H9 (cell line): Measurements from ENCODE around the gene FRYL. TPM values are rescaled to one million over a fixed set of nuclear protein-coding genes. Genes with fewer than 3 reads are reported as not detected.

Experiments used
- DNase-seq: peaks from one replicate; pipeline ENCODE4 v3.0.0-alpha.2; 2017
- H2AFZ ChIP-seq: one replicate; pipeline ENCODE4 v1.6.1; 2013; ENCODE audit warnings: mild to moderate bottlenecking, low read length, control low read depth, moderate library complexity
- H2AK5ac ChIP-seq: 2 replicates; pipeline ENCODE4 v1.6.1; 2013; ENCODE audit warnings: low read length, control low read depth, mixed read lengths; ENCODE audit not compliant: insufficient read length
- H2BK120ac ChIP-seq: one replicate; pipeline ENCODE4 v1.6.1; 2013; ENCODE audit warnings: low read depth, mild to moderate bottlenecking, low read length, control low read depth, inconsistent platforms; ENCODE audit not compliant: poor library complexity, severe bottlenecking
- H2BK12ac ChIP-seq: 2 replicates; pipeline ENCODE4 v1.6.1; 2013; ENCODE audit warnings: low read length, control low read depth, mixed read lengths, low read depth; ENCODE audit not compliant: insufficient read length
- H2BK15ac ChIP-seq: 2 replicates; pipeline ENCODE4 v1.6.1; 2013; ENCODE audit warnings: low read depth, low read length, control low read depth
- H2BK20ac ChIP-seq: one replicate; pipeline ENCODE4 v1.6.1; 2013; ENCODE audit warnings: low read depth, mild to moderate bottlenecking, low read length, control low read depth, inconsistent platforms; ENCODE audit not compliant: poor library complexity, severe bottlenecking
- H2BK5ac ChIP-seq: 2 replicates; pipeline ENCODE4 v1.6.1; 2013; ENCODE audit warnings: low read length, control low read depth, mixed read lengths; ENCODE audit not compliant: insufficient read length
- H3K14ac ChIP-seq: 2 replicates; pipeline ENCODE4 v1.6.1; 2013; ENCODE audit warnings: low read length, control low read depth; ENCODE audit not compliant: insufficient read depth
- H3K18ac ChIP-seq: 2 replicates; pipeline ENCODE4 v1.6.1; 2013; ENCODE audit warnings: low read depth, mild to moderate bottlenecking, mixed read lengths, low read length, control low read depth; ENCODE audit not compliant: insufficient read length
- H3K23ac ChIP-seq: 2 replicates; pipeline ENCODE4 v1.6.1; 2013; ENCODE audit warnings: low read length, control low read depth, mixed read lengths, low read depth; ENCODE audit not compliant: insufficient read length
- H3K23me2 ChIP-seq: 2 replicates; pipeline ENCODE4 v1.6.1; 2013; ENCODE audit warnings: low read depth, mild to moderate bottlenecking, mixed read lengths, low read length, control low read depth; ENCODE audit not compliant: insufficient read length, poor library complexity, severe bottlenecking
- H3K27ac ChIP-seq: 2 replicates; pipeline ENCODE4 v1.5.1; 2013; ENCODE audit warnings: low read length, control low read depth, mixed read lengths, low read depth; ENCODE audit not compliant: insufficient read length
- H3K27me3 ChIP-seq: 2 replicates; pipeline ENCODE4 v1.6.1; 2013; ENCODE audit warnings: low read length, control low read depth, inconsistent platforms; ENCODE audit not compliant: insufficient read depth
- H3K4ac ChIP-seq: 2 replicates; pipeline ENCODE4 v1.6.1; 2013; ENCODE audit warnings: low read depth, mild to moderate bottlenecking, control low read depth, inconsistent platforms, low read length, moderate library complexity
- H3K4me1 ChIP-seq: 2 replicates; pipeline ENCODE4 v1.6.1; 2013; ENCODE audit warnings: low read length, control low read depth, inconsistent platforms; ENCODE audit not compliant: insufficient read depth
- H3K4me2 ChIP-seq: 2 replicates; pipeline ENCODE4 v1.6.1; 2013; ENCODE audit warnings: low read length, control low read depth, mixed read lengths; ENCODE audit not compliant: insufficient read length, insufficient read depth
- H3K56ac ChIP-seq: 2 replicates; pipeline ENCODE4 v1.6.1; 2013; ENCODE audit warnings: low read depth, mild to moderate bottlenecking, mixed read lengths, low read length, control low read depth; ENCODE audit not compliant: insufficient read length
- H3K79me1 ChIP-seq: 2 replicates; pipeline ENCODE4 v1.6.1; 2013; ENCODE audit warnings: low read depth, mild to moderate bottlenecking, moderate library complexity, low read length, control low read depth, inconsistent platforms; ENCODE audit not compliant: insufficient read depth, poor library complexity, severe bottlenecking
- H3K79me2 ChIP-seq: 2 replicates; pipeline ENCODE4 v1.6.1; 2013; ENCODE audit warnings: low read length, control low read depth, inconsistent platforms; ENCODE audit not compliant: insufficient read depth
- H3K9ac ChIP-seq: 2 replicates; pipeline ENCODE4 v1.6.1; 2013; ENCODE audit warnings: low read length, control low read depth, mixed read lengths; ENCODE audit not compliant: insufficient read length; ENCODE audit errors: extremely low read depth
- H3K9me3 ChIP-seq: one replicate; pipeline ENCODE4 v1.6.1; 2013; ENCODE audit warnings: low read depth, low read length, inconsistent platforms; ENCODE audit not compliant: control insufficient read depth
- H3T11ph ChIP-seq: one replicate; pipeline ENCODE4 v1.6.1; 2013; ENCODE audit warnings: mild to moderate bottlenecking, low read length, control low read depth, inconsistent platforms
- H4K20me1 ChIP-seq: one replicate; pipeline ENCODE4 v1.6.1; 2013; ENCODE audit not compliant: control insufficient read depth, insufficient read length, insufficient read depth
- H4K5ac ChIP-seq: 2 replicates; pipeline ENCODE4 v1.6.1; 2013; ENCODE audit warnings: low read depth, mild to moderate bottlenecking, mixed read lengths, low read length, control low read depth; ENCODE audit not compliant: insufficient read length
- H4K8ac ChIP-seq: replicated peaks from 2 replicates; pipeline ENCODE4 v1.6.1; 2013; ENCODE audit warnings: low read length, control low read depth, mixed read lengths, low read depth; ENCODE audit not compliant: insufficient read length
- H4K91ac ChIP-seq: 2 replicates; pipeline ENCODE4 v1.6.1; 2013; ENCODE audit warnings: low read depth, mild to moderate bottlenecking, moderate library complexity, mixed read lengths, low read length, control low read depth; ENCODE audit not compliant: insufficient read length
- H3K27ac Mint-ChIP-seq, 3 experiments: 2 replicates in 2 of 3; 3 replicates in 1 of 3; pipeline ENCODE4 v1.8.0; 2020 to 2021; ENCODE audit warnings: mixed read lengths in 3 of 3, mild to moderate bottlenecking in 1 of 3, moderate library complexity in 1 of 3
- H3K27me3 Mint-ChIP-seq: 2 replicates; pipeline ENCODE4 v1.8.0; 2021; ENCODE audit warnings: low read depth, mild to moderate bottlenecking, moderate library complexity, mixed read lengths
- H3K36me3 Mint-ChIP-seq, 3 experiments: 2 replicates in 2 of 3; 3 replicates in 1 of 3; pipeline ENCODE4 v1.8.0; 2020 to 2021; ENCODE audit warnings: low read depth in 3 of 3, mixed read lengths in 3 of 3; ENCODE audit not compliant: insufficient read depth in 1 of 3
- H3K4me1 Mint-ChIP-seq, 2 experiments: 2 replicates each; pipeline ENCODE4 v1.8.0; 2020; ENCODE audit warnings: mixed read lengths in 2 of 2
- H3K4me3 Mint-ChIP-seq, 2 experiments: 2 replicates in 1 of 2; 3 replicates in 1 of 2; pipeline ENCODE4 v1.8.0; 2020 to 2021; ENCODE audit warnings: mild to moderate bottlenecking in 2 of 2, mixed read lengths in 2 of 2, moderate library complexity in 1 of 2
- H3K9me3 Mint-ChIP-seq, 2 experiments: 2 replicates in 1 of 2; 3 replicates in 1 of 2; pipeline ENCODE4 v1.8.0; 2020; ENCODE audit warnings: mild to moderate bottlenecking in 2 of 2, mixed read lengths in 2 of 2, moderate library complexity in 1 of 2
- WGBS: extraction: QIAGEN DNeasy Blood & Tissue Kit; methylation state at CpG from one replicate; pipeline ENCODE4 v1.1.7; 2013; ENCODE audit warnings: missing lambda C conversion rate, low lambda C conversion rate, mixed read lengths; ENCODE audit not compliant: insufficient read length; ENCODE audit errors: extremely low coverage; 5-methylcytosine and 5-hydroxymethylcytosine counted together
- total RNA-seq: library from RNA; stranded (reverse); gene quantifications from 2 replicates; pipeline ENCODE4 v1.2.1, GENCODE V29; 2021
- TF ChIP-seq, protein P1 (sequence below): fragments of 200-600 bp; sonication (generic); conservative IDR thresholded peaks from 3 replicates; pipeline ENCODE4 v1.8.0; 2021; ENCODE audit warnings: antibody characterized with exemption, mild to moderate bottlenecking

FRYL gene
- total RNA-seq, 1 experiment from 2014 or later: 31.5 TPM

GRCh38 chr4:48588230-48589097, 191.6 kb downstream of the FRYL start:
- H3K27me3 ChIP-seq: no peaks in the 10 kb centered on the region
- H3K14ac ChIP-seq: no peak overlapping the region
- no peak overlapping the region for H2AFZ ChIP-seq
- H3K4me1 ChIP-seq: no peaks in the 10 kb centered on the region
- no peaks in the 10 kb centered on the region for H3K4me1 Mint-ChIP-seq
- 0 out of 7 replicates have a peak overlapping the region, but pooled peaks of 1 of the 3 experiments have one; percentile 7 for H3K27ac Mint-ChIP-seq
- H3K23me2 ChIP-seq: no peaks in the 10 kb centered on the region
- no peaks in the 10 kb centered on the region for H3K27me3 Mint-ChIP-seq
- no peak overlapping the region for H3K9ac ChIP-seq
- H3K27ac ChIP-seq: no peak overlapping the region
- TF ChIP-seq, protein P1, sequence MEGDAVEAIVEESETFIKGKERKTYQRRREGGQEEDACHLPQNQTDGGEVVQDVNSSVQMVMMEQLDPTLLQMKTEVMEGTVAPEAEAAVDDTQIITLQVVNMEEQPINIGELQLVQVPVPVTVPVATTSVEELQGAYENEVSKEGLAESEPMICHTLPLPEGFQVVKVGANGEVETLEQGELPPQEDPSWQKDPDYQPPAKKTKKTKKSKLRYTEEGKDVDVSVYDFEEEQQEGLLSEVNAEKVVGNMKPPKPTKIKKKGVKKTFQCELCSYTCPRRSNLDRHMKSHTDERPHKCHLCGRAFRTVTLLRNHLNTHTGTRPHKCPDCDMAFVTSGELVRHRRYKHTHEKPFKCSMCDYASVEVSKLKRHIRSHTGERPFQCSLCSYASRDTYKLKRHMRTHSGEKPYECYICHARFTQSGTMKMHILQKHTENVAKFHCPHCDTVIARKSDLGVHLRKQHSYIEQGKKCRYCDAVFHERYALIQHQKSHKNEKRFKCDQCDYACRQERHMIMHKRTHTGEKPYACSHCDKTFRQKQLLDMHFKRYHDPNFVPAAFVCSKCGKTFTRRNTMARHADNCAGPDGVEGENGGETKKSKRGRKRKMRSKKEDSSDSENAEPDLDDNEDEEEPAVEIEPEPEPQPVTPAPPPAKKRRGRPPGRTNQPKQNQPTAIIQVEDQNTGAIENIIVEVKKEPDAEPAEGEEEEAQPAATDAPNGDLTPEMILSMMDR: no peak
- no peak overlapping the region for H2BK20ac ChIP-seq
- no peak overlapping the region for H4K91ac ChIP-seq
- no peak overlapping the region for H2BK120ac ChIP-seq
- H3K79me2 ChIP-seq: no peaks in the 10 kb centered on the region
- no peak overlapping the region for H3K56ac ChIP-seq
- no peak overlapping the region for H3K4me2 ChIP-seq
- no peaks in the 10 kb centered on the region for H4K20me1 ChIP-seq
- no peak overlapping the region for H2AK5ac ChIP-seq
- H3K9me3 ChIP-seq: no peaks in the 10 kb centered on the region
- DNase-seq: no peak
- no peak overlapping the region for H4K5ac ChIP-seq
- H2BK12ac ChIP-seq: no peak overlapping the region
- no peaks in the 10 kb centered on the region for H3K9me3 Mint-ChIP-seq
- no peaks in the 10 kb centered on the region for H3K79me1 ChIP-seq
- no peak overlapping the region for H4K8ac ChIP-seq
- no CpG with 5 or more reads among the region's 3 CpGs for WGBS
- H3K36me3 Mint-ChIP-seq: peaks cover 8 to 29% (median 26%) of the 10 kb centered on the region in 3 experiments; a peak in 6 of 7 replicates
- no peak overlapping the region for H3T11ph ChIP-seq
- H2BK5ac ChIP-seq: no peak overlapping the region
- H3K18ac ChIP-seq: no peak overlapping the region
- H3K23ac ChIP-seq: no peak overlapping the region
- no peak overlapping the region for H2BK15ac ChIP-seq
- H3K4ac ChIP-seq: no peak overlapping the region
- H3K4me3 Mint-ChIP-seq: no peak overlapping the region
